K562 treated with DMSO at 1 percent for 12 hours (cell line): ENCODE data around the gene MID1. TPM values are rescaled to one million over a fixed set of nuclear protein-coding genes. Genes with fewer than 3 reads are reported as not detected.

ENCODE experiments used
- total RNA-seq: library from RNA; unstranded; fragments of 300-600 nt; gene quantifications from 2 replicates; pipeline ENCODE4 v1.2.3, GENCODE V29; 2022; ENCODE audit not compliant: insufficient read depth

The MID1 gene, protein sequence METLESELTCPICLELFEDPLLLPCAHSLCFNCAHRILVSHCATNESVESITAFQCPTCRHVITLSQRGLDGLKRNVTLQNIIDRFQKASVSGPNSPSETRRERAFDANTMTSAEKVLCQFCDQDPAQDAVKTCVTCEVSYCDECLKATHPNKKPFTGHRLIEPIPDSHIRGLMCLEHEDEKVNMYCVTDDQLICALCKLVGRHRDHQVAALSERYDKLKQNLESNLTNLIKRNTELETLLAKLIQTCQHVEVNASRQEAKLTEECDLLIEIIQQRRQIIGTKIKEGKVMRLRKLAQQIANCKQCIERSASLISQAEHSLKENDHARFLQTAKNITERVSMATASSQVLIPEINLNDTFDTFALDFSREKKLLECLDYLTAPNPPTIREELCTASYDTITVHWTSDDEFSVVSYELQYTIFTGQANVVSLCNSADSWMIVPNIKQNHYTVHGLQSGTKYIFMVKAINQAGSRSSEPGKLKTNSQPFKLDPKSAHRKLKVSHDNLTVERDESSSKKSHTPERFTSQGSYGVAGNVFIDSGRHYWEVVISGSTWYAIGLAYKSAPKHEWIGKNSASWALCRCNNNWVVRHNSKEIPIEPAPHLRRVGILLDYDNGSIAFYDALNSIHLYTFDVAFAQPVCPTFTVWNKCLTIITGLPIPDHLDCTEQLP
- total RNA-seq, result 0.23 and 0.91 TPM in 2 replicates

DNA sequence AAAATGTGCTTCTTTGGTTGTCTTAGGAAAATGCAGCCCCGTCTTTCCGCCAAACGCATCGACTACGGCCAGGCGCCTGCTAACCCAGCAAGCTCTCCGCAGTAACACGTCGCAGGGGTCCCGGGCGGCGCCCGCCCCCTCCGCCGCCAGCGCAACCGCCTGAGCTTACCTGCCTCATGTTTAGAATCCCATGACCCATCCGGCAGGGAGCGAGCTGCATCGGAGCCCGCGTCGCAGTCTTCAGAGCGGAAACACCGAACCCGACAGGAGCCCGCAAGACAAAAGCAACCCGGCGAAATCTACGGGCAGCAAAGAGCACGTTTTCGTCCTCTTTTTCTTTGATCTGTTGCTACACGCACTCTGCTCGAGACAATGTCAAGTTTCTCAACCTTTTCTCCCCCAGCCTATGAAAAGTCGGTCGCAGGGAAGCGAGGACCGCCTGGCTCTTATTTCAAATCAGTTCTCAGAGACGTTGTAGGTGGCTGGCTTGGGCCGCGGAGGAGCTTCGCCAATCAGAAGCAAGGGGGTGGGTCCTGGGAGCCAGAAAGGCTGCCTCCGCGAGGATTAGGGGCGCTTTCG lies at the start of gene MID1:
TSS of gene MID1 (minus strand) at position 465 of the 579 bp plus-strand sequence. CDS start 53,038 bp downstream, outside the sequence.

